22Rv1 (cell line): Measurements from ENCODE around the gene EMID1.

Source experiments
- ZFX ChIP-seq: fragments of 450-650 bp; IDR thresholded peaks from 2 replicates; pipeline ENCODE4 v1.6.1; 2017; ENCODE audit warnings: antibody characterized with exemption, borderline replicate concordance
- TF ChIP-seq, protein P1 (sequence below): fragments of 450-650 bp; IDR thresholded peaks from 2 replicates; pipeline ENCODE4 v1.5.1; 2017; ENCODE audit warnings: mild to moderate bottlenecking

GRCh38 chr22:29186302-29186701 is 19.4 kb upstream of the EMID1 start:
- TF ChIP-seq, protein P1, sequence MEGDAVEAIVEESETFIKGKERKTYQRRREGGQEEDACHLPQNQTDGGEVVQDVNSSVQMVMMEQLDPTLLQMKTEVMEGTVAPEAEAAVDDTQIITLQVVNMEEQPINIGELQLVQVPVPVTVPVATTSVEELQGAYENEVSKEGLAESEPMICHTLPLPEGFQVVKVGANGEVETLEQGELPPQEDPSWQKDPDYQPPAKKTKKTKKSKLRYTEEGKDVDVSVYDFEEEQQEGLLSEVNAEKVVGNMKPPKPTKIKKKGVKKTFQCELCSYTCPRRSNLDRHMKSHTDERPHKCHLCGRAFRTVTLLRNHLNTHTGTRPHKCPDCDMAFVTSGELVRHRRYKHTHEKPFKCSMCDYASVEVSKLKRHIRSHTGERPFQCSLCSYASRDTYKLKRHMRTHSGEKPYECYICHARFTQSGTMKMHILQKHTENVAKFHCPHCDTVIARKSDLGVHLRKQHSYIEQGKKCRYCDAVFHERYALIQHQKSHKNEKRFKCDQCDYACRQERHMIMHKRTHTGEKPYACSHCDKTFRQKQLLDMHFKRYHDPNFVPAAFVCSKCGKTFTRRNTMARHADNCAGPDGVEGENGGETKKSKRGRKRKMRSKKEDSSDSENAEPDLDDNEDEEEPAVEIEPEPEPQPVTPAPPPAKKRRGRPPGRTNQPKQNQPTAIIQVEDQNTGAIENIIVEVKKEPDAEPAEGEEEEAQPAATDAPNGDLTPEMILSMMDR: no peak
- no peak for TF ChIP-seq ZFX
